Epithelial cell of esophagus (primary cell): ENCODE results near the gene LRRC47.

Experiments used
- DNase-seq: peaks from one replicate; pipeline ENCODE4 v3.0.0; 2010; ENCODE audit warnings: low read depth
- H3K4me3 ChIP-seq: 2 replicates; pipeline ENCODE4 v1.5.1; 2011; ENCODE audit warnings: mild to moderate bottlenecking, low read length, control low read depth
- CTCF ChIP-seq: IDR thresholded peaks from 2 replicates; pipeline ENCODE4 v1.5.1; 2011; ENCODE audit warnings: low read depth, mild to moderate bottlenecking, low read length, control low read depth, inconsistent platforms; ENCODE audit not compliant: insufficient read depth; ENCODE audit errors: missing control alignments

The LRRC47 gene

GRCh38 chr1:3741566-3742438 lies 54.5 kb downstream of the LRRC47 start:
- no peak for DNase-seq
- no peak overlapping the region for H3K4me3 ChIP-seq
- no peak for TF ChIP-seq CTCF

- no peak for TF ChIP-seq CTCF
- no peak overlapping the region for H3K4me3 ChIP-seq
- DNase-seq: no peak
Observed at GRCh38 chr1:3740752-3741151, 55.5 kb downstream of the LRRC47 start.

- no peak overlapping the region for H3K4me3 ChIP-seq
- no peak for DNase-seq
- no peak for TF ChIP-seq CTCF
Observed at GRCh38 chr1:3740042-3740441, 56.3 kb downstream of the LRRC47 start.

- TF ChIP-seq CTCF: no peak
- H3K4me3 ChIP-seq: no peak overlapping the region
- no peak for DNase-seq
Observed at GRCh38 chr1:3738943-3739342, 57.4 kb downstream of the LRRC47 start.

- TF ChIP-seq CTCF: no peak
Observed at GRCh38 chr1:3736708-3737107, 59.6 kb downstream of the LRRC47 start.

GRCh38 chr1:3736131-3736561 lies 60.2 kb downstream of the LRRC47 start:
- no peak for DNase-seq
- TF ChIP-seq CTCF: no peak
- H3K4me3 ChIP-seq: no peak overlapping the region

More at GRCh38 chr1:3736708-3737107, 59.6 kb downstream of the LRRC47 start:
- no peak overlapping the region for H3K4me3 ChIP-seq
- DNase-seq: no peak

GRCh38 chr1:3735688-3736087 lies 60.6 kb downstream of the LRRC47 start:
- DNase-seq: no peak
- no peak for TF ChIP-seq CTCF
- no peak overlapping the region for H3K4me3 ChIP-seq
